ENCODE results near the gene CHSY1.
"Not testable (repeated sequence)": the region's sequence is repeated elsewhere in the genome, so short reads cannot be mapped to it uniquely, and the experiment has no call there.

Gene CHSY1

DNA sequence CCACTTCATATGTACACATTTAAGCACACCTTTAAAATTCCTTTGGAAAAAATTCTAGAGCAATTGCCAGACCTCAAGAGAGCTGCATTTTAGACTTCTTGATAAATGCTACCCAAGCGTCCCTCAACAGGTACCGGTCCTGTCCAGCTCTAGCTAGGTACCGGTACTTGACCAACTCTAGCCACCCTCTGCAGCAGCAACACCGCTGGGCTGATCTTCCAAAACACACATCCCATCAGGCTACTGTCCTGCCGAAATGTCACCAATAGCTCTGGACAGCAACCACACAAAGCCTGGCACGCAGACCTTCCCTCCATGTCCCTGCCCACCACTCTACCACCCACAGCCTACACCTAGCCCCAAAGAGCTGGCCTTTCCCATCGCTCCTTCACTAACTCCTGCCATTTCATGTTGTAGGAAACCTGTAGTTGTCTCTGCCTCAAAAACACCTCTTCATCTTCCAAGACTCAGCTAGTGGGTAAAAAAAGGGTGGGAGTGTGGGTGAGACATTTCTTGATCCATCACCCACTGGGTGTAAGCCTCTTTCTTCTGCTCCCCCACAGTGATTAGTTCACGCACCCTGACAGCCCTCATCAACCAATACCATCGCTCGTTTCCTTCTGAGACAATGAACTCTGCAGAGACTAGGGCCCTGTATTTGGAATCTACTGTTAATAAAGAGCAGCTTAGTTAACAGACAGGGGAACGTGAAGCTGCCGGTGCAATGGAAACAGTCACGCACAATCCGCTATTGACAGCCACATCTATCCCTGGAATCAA is 6.8 kb downstream of the CHSY1 start:
- no peak for DNase-seq

DNA sequence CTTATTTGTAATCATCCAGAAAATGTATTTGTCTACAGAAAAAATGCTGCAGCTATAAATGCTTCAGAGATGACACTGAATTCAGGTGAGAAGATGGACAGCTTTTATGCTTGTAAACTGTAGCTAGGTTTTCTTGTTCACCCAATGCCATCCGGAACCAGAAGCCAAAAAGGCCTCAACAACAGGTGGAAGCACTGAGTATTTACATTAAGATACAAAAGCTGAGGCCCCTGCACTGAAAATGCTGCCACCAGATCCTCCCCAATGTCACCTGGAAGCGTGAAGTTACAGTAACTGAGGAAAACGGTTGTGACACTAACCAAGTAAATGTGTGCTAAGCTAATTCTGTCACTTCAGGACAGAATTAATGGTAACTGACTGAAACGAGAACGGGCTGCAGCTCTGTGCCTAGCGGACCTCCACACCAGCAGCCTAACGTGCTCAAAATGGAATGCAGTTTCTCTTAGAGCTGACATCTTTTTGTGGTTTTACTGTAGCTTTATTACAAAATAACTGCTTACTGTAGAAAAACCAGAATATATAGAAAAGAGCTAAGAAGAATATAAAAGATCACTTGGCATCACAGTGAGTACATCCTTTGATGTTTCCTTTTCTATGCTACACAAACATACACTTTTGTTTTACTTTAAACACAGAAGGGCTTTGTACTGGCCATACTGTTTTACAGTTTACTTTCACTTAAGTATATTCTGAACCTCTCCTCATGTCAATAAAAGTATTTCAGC is 7.6 kb downstream of the CHSY1 start:
- peak in 1 of 5 experiments; percentile 28 for DNase-seq

DNA sequence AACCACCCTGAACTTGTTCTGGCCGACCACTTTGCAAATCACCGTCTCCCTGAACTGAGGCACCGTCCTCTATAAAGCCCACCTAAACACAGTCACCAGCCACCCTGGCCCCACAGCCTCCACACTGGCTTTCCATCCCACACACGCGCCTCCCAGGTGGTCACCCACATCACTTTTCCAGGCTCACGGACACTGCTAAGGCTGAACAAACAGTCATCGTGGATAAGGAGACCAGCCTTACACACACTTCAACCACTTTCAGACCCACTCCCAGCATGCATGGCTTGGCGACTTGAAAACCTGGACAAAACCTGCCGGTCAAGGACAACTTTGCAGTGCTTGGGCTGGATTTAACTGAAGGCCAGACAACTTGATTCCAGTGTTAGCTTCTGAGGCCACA is 8.4 kb downstream of the CHSY1 start:
- no peak for DNase-seq

DNA sequence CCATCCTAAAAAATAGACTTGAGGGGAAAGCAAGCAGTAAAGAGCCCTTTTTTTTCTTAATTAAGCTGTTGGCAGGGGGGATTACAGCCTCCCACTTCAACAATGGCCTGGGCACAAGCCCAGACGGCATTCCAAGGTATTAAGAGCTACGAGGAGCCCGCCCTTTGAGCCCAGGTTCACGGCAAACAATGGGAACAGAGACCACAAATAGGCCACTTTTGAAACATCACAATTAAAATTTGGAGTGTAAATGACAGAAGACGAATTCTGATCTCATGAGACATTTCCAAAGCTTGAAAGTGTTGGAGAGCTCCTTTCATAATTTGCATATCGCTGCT is 8.9 kb downstream of the CHSY1 start:
- DNase-seq = no peak

DNA sequence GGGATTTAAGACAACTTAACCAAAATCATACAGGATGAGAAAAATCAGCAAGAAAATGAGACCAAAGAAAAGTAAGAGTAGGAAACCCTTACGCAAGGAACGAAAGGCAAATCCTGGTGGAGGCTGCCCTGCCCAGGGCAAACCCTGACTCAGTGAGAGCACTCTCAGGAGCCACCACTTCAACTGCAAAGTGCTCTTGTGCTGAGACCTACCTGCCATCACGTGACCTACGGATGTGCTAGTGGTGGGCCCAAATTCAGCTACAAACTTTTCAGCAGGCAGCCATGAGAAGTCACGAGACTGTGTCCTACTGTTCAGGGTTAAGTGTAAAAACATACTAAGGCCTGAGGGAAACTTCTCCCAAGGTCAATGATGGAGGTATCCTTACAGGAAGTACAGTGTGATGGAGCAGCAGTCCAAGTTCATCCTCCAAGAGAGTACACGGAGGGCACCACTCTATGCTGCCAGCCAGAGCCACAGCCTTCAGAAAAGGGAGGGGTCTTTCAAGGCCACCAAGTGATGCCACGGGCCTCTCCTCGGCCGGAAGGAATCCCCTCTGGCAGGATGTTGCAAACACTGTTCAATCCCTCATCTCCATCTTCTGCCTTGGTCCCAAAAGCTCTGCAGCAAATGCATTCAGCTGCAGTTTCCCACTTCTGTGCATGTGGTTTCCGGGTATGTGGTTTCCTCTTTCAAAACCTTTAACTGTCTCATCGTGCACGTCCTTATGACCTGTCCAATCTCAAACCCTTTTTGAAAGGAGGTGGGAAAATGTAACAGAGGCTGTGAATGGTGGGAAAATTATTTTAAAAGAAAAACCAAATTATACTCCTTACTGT is 9.5 kb downstream of the CHSY1 start:
- DNase-seq = peak in 3 of 5 experiments; percentile 51 to 93 (median 83)

DNA sequence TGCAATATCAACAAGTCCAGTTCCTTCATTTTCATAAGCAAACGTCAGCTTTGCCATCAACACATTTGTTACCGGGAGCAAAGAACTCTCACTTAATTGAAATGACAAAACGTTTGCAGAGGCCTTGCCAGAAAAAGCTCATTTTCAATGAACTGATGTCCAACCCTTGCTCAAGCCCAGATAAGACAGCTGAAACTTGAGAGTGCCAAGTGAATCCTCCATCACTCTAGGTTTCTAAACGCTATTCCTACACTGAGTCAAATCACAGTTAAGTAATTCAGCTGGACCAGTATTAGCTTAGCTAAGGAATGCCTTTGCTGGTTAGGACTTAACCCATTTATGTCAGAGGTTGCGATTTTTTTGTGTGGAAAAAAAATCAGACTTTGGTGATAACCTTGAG is 11.5 kb downstream of the CHSY1 start:
- no peak for DNase-seq

DNA sequence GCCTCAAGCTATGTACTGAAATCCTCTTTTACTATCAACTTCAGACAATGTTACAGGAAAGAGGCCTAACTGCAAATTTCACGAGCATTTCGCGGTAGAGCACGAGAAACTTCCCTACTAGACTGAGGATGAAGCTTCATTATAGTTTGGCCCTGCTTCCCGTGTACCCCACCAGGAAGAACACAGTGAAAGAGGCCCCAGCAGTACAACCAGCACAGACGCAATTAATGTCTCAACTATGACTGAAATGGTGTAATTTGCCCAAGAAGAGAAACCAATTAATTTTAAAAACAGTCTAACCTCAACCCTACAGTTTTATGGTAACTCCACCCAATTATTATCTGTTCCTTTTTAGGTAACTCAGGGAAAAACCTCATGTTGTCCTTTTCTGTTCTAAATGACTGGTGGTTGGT is 12.1 kb downstream of the CHSY1 start:
- peak in 1 of 5 experiments; percentile 52 for DNase-seq

DNA sequence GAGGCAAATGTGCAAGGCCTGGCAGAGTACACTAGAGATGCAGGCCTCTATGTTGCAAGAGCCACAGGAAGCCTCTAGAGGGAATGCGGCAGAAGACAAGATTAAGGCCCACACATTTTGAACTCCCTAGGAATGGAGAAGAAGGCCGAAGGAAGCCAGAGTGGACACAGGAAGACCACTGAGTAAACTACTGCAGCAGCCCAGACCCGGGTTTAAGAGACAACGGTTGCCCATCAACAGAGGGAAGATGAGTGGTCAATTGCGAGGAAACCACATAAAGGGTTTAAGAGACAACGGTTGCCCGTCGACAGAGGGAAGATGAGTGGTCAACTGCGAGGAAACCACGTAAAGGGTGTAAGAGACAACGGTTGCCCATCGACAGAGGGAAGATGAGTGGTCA is 14.6 kb downstream of the CHSY1 start:
- no peak for DNase-seq

DNA sequence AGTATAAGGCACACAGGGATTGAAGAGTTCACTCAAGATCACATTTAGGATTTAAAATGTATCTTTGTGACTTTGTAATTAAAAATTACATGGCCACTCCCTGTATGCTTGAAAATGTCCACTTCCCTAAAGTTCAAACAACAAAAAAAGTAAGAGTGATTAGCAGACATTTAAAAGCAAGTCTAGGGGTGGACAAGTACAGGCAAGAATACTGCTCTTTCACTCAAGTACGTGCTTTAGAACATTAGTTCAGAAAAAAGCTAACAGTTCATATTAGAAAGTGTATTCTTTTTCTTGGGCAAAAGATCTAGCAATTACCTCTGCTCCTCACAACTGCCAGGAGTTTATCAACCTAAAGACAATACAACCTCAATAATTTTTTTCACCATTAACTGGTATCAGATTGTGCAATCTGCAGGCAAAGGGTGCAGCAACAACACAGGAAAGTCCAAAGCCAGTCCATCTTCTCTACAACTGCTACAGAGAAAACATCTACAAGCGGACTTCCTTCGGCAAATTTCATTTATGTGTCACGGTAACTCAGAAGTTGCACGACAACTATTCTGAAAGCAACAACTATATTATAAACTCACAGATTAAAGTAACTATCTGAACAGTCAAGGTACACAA is 18.1 kb downstream of the CHSY1 start:
- no peak for DNase-seq

DNA sequence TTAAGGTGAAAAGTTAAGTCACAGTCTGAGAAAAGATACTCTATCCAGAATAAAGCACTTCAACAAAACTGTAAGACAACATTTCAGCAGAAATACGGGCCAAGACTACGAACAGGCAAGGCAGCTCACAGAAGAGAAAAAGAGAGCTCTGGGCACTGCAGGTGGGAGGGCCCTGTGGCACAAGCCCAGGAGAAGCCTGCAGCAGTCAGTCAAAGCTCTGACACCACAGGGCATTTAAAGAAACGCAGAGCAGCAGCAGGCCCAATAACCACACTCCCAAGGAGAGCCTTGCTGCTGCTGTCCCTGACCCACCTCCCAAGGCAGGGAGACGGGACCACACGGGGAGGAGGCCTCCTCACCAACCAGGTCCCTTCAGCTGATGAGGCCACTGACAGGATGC is 19.2 kb downstream of the CHSY1 start:
- no peak for DNase-seq

DNA sequence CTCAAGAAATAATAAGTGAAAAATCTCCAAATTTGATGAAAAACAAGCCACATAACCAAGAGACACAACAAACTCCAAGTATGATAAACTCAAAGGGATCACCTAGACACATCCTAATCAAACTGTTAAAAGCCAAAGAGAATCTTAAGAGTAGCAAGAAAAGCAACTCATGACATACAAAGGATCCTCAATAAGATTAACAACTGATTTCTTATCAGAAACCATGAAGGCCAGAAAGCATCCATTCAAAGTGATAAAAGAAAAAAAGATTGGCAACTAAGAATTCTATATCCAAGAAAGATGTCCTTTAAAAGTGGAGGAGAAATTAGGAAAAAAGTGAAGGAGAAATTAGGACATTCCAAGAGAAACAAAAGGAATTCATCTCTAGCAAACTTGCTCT is 23.5 kb downstream of the CHSY1 start:
- DNase-seq = no peak

DNA sequence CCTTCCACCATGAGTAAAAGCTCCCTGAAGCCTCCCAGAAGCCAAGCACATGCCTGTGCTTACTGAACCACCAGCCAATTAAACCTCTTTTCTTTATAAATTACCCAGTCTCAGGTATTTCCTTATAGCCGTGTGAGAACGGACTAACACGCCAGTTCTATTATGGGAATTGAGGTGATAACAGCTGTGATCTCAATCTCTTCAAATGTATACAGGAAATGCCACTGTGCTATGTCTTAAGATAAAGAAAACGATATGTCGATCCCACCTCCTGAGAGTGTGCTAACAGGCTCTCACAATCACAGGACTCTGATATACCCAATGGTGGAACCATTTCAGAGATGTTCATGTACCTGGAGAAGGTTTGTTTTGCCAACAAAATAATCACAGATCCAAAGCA is 26.2 kb downstream of the CHSY1 start:
- no peak for DNase-seq

DNA sequence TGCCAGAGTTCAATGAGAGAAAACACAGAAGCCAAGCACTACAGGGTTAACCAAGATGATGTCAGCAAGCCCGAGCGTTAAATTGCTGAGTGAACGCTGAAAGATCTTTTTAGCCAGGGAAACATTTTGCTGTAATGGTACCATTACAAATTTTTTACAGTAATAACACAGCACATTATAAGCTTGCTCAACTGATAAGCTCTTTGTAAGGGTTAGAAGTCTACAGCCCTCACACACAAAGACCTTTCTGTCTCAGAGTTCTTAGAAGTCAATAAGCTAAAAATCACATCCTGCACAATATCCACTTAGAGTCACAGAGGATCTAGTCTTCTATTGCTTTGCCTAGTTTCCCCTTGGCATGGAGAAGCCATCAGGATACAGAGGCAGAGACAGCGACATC is 29.9 kb downstream of the CHSY1 start:
- DNase-seq = no peak

DNA sequence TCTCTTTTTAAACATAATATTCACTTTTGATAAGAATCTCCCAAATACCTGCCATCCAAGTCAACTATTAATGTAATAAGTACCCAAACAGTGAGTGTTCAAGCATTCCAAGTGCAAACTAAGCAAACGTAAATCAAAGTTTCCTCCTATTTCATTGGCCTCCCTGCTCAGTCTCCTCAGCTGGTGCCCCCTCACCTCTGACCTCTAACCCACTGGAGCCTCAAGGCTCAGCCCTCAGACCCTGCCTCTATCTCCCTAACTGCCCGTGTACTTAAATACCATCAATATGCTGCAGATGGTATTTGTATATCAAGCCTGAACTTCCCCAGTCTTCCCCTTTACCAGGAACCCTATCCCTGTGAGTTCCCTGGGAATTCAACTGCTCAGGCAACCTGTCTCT is 31.8 kb downstream of the CHSY1 start:
- DNase-seq = no peak

DNA sequence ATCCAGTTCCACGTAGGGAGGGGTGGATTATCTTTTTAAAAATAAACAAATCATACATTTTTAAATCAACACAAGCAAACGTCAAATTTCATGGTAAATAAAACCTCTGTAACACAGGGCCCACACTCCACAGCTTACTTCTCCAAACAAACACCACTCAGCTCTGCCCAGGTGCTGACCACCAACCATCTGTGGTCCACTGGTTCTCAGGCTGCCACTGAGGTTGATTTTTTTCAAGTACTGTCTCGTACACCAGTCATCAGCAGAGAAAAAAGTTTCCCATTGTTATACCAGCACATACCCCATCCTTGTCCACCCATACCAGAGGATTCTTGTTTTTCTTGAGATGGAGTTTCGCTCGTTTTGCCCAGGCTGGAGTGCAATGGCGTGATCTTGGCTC is 32.4 kb downstream of the CHSY1 start:
- no peak for DNase-seq

DNA sequence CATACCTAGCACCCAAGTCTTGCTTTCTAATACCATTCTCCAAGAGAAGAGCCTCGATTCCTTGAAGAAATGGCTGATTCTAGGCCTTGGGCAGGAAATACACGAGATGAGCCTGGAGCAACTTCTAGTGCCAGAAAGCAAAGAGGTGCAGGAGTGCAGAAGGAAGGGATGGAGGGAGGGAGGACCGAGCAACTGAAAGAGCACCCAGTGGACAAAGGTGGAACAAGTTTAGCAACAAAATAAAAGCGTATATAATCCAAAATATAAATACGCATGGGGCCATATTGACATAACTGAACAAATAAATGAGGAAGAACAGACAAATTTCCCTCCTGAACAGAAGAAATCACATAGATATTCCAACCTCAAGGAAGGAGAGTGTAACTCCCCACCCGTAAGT is 34.4 kb downstream of the CHSY1 start:
- DNase-seq = no peak

DNA sequence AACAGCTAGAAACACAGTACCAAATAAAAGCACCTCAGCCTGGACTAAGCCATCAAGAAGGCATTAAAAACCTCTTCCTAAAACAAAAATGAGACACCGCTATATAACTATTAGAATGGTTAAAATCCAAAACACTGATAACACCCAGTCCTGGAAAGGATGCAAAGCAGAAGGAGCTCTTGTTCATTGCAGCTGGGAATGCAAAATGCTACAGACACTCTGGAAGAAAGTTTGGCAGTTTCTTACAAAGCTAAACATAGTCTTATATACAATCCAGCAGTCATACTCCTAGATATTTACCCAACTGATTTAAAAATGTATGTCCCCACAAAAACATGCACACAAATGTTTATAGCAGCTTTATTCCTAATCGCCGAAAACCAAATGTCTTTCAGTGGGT is 35.7 kb downstream of the CHSY1 start:
- DNase-seq = no peak

DNA sequence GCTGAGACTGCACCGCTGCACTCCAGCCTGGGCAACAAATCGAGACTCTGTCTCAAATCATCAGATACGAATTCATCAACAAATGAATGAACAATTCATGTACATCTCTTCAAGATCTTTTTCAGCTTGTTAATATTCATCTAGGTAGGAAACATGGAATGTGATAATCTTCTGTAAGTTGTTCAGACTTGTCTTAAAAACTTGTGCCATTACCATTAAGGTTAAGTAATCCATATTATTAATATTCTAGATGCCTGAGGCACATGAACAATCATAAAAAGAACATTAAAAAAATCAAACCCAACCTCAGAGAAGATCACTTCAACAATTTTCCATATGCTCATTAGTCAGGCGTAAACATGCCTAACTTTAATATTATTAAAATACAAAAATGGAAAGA is 36.2 kb downstream of the CHSY1 start:
- no peak for DNase-seq

DNA sequence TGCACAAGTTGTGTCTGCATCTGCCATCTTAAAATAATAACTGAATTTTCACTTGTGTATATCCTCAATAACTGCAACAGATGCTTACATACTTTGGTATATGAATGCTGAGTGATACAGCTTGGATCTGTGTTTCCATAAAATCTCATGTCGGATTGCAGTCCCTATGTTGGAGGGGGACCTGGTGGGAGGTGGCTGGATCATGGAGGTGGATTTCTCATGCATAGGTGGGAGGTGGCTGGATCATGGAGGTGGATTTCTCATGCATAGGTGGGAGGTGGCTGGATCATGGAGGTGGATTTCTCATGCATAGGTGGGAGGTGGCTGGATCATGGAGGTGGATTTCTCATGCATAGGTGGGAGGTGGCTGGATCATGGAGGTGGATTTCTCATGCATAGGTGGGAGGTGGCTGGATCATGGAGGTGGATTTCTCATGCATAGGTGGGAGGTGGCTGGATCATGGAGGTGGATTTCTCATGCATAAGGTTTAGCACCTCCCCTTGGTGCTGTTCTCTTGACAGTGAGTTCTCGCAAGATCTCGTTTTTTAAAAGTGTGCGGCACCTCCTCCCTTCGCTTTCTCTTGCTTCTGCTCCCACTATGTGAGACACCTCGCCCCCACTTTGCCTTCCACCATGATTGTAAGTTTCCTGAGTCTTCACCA is 37.3 kb downstream of the CHSY1 start:
- DNase-seq = not testable (repeated sequence)

DNA sequence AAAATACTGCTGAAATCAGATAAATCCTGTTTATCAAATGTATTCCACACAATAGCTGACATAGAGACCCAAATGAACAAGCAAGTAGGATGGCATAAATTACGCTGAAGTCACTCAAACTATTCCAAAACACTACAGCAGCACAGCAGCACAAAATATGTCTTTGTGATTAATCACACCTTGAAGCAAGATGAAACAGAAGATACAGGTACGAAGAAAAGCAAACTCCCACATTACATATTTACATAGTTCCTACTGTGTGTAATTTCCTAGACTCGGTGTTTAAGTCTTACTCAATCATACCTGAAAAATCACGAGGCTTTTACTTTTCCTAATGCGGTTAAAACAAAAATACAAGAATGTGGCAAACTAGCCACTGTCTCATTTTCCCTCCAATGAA is 38.3 kb downstream of the CHSY1 start:
- no peak for DNase-seq

DNA sequence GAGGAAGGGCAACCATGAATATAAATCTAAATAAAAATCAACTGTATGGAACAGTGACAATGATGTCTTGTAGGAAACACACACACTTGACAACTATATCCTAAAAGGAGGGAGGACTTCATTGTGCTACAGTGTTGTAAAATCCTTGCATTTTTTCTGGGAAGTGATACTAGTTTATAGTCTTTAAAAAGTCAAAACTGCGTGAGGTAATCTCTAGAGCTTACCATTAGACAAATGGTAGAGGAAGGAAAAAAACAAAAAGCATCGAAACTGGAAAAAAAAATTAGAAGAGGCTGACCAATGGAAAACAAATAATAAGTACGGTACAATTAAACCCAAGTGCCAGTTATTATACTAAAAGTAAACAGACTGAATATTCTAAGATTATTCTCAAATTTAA is 38.7 kb downstream of the CHSY1 start:
- DNase-seq = no peak

DNA sequence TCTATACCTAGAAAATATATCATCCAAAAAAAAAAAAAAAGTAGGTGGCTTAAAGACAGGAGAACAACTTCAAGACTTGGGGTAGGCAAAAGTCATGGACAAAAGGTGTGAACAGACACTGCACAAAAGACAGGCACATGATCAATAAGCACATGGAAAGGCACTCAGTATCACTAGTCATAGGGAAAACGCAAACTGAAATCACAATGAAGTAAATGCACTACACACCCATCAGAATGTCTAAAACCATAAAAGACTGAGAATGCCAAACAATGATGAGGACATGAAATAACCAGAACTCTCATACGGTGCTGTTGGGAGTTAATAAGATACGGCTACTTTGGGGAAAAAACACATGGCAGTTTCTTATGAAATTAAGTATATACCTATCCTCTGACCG is 40.0 kb downstream of the CHSY1 start:
- DNase-seq = no peak

DNA sequence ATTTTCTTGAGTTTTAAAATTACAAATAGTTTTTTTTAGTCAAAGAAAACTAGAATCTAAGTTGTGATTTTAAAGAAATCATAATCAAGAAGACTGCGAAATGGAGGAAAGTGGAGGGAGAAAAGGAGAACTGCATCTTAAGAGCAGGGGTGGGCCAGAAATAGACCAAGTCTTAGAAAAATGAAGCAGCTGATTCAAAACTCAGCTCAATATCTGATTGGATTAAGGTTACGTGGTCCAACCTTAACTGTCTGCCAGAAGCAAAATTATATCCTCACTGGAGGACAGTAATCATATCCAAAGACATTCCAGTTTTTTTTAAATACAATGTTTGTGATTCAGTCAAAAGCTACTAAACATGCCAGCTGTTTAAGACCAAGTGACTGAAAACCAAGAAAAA is 41.4 kb downstream of the CHSY1 start:
- DNase-seq = no peak
